GM18520 (cell line): ENCODE results near the gene RAB31.

Experiments
- ATAC-seq: cut with Tn5 transposase; IDR thresholded peaks from one replicate; pipeline ENCODE4 v1.9.1; 2021; ENCODE audit not compliant: unreplicated experiment

The RAB31 gene

DNA sequence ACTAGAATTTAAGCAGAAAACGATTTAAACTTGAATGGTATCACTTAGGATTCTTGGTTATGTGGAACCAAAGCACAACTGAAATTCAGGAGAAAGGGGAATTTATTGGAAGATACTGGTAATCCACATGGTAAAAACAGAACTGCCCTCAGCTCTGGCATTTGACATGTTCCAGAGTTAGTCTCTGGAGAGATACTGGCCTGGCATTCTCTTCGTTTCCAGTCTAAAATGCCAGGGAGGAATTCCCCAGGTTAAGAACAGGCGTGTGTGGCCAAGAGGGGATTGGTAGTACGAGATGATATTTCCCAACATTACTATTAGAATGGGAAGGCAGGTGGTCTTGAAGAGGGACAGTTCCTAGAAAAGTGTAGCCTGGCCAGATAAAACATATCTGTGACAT lies 109.2 kb downstream of the RAB31 start:
- no peak for ATAC-seq

DNA sequence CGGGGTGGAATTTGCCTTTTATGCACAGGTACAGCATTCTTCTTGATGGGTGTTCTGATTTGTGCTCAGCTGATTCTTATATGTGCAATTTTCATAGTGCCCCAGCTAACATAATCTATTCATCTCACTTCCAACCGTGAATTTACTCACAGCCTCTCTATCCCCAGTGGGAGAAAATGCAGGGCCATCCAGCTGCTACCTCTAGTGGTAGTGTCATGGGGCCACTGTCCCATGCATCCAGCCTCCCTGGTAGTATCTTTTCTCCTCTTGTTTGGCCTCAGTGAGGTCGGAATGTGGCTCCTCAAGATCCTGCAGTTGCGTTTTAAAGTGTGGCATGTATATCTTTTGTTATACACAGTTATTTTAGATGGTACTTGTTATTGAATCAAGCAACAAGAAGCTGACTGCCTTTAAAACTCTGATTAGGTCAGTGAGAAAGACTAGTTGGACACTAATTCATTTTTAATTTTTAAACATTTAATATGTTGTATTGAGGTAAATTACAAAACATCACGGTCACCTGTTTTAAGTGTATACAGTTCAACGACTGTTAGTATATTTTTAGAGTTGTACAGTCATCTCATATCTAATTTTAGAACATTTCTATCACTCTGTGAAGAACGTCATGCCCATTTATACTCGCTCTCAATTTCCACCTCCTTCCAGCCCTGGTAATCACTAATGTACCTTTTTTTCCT lies 109.8 kb downstream of the RAB31 start:
- no peak for ATAC-seq

DNA sequence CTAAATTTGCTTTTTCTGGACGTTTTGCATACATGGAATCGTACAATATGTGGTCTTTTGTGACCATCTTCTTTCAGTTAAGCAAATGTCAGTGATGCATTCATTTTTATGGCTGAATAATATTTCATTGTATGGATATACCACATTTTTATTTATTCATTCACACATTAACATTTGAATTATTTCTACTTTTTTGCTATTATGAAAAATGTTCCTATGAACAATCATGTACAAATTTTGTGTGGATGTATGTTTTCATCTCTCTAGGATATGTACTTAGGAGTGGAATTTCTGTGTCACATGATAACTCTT lies 110.3 kb downstream of the RAB31 start:
- no peak for ATAC-seq

DNA sequence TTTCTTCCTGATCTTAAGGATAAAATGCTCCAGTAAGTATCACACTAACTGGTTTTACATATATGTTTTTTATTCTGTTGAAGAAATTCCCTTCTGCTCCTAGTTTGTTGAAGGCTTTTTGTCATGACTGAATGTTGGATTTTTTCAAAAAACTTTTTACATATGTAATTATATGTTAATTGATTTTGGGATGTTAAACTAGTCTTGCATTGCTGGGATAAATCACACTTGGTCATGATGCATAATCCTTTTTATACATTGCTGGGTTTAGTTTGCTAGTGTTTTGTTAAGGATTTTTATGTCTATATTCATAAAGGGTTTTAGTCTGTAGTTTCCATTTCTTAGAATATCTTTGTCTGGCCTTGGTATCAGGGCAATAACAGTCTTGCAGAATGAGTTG lies 112.0 kb downstream of the RAB31 start:
- ATAC-seq: no peak

DNA sequence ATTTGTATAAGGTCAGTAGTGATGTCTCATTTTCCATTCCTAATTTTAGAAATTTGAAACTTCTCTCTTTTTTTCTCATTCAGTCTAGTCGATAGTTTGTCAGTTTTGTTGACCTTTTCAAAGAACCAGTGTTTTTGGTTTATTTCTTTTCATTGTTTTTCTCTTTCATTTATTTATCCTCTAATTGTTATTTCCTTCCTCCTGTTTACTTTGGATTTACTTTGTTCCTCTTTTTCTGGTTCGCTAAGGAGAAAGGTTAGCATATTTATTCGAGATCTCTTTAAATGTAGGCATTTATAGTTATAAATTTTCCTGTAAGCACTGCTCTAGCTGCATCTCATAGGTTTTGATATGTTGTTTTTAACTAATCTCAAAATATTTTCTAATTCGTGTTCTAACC lies 112.6 kb downstream of the RAB31 start:
- ATAC-seq: no peak

DNA sequence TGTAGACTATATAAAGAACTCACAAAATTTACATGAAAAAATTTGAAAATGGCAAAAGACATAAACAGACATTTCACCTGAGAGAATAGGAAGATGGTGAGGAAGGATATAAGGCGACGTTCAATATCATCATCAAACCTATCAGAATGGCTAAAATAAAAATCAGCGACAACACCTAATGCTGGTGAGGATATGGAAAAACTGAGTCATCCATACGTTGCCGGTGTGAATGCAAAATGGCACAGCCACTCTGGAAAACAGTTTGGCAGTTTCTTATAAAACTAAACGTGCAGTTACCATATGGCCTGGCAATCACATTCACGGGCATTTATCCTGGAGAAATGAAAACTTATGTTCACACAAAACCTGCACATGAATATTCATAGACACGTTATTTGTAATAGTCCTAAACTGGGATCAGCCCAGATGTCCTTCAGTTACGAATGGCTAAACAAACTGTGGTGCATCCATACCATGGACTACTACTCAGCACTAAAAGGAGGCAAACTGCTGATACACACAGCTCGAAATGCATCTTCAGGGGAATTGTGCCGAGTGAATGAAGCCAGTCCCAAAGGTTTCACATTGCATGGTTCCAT lies 114.6 kb downstream of the RAB31 start:
- ATAC-seq: no peak

DNA sequence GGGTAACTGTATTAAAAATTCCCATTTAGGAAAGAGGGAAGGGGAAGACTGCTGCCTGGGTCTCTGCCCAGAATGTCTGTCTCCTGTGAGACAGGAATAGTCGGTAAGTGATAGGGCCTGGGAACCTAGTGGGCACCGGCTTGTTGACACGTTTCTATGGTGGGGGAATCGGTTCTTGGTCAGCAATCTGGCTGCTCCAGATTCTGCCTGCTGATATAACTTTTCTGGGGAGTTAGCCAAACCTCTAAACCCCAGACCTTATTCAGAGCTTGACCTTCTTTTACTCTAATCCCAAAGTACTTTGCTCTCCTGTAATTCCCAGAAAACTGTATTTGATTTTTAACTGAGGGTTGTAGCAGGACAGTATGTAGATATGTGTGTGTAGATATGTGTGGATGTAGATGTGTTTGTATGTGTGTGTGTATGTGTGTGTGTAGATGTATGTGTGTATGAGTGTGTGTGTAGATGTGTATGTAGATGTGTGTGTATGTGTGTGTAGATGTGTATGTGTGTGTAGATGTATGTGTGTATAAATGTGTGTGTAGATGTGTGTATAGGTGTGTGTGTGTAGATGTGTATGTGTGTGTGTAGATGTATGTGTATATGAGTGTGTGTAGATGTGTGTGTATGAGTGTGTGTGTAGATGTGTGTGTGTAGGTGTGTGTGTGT lies 115.8 kb downstream of the RAB31 start:
- ATAC-seq: no peak

DNA sequence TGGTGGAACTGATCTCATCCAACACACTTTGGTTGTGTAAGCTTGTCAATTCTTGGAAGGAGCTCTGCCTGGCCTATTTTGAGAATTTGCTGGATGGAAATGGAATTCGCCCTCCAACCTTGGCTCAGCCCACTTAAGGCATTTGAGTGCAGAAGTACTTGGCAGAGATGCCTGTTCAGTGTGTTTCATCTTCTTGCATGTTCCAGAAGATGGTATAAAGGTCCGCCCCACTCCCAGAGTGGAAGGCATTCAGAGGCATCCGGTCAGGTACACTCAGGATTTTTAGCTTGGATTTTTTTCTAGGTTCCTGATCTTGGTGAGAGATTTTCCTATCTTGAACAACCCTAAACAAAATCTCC lies 116.4 kb downstream of the RAB31 start:
- ATAC-seq: no peak

DNA sequence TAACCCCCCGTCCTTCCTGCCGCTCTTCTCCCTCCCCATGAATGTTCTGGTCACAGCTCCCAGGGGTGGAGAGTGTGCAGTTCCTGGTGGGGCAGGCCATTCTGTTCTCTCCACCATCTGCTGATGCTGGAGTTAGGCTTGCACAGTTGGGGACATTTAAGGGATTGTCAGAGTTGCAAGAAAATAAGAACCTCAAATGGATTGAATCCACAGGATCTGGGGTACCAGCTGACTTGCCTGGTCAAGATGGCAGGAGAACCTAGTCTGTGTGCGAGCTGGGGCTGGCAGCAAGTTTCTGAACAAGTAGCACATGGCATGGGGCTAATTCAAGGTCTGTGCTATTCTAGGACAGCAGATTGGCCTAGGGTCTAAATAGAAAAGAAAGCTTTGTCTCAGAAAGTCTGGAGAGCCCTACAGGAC lies 116.9 kb downstream of the RAB31 start:
- ATAC-seq: no peak

DNA sequence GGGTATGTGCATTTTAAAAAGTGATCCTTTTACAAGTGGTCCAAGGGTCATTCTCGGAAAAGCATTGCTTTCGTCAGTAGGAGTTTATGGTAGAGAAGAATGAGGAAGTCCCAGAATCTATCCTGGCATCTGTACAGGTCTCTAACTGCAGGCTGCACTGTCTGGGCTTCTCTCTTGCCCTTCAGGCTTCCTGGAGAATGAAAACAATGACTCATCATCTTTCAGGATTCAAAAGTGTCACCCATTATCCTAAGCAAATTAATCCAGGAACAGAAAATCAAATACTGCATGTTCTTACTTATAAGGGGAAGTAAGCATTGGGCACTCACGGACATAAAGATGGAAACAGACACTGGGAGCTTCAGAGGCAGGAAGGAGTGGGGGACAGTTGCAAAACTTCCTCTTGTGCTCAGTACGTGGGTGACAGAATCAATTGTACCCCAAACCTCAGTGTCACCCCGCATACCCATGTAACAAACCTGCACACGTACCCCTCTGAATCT lies 117.5 kb downstream of the RAB31 start:
- ATAC-seq: no peak

DNA sequence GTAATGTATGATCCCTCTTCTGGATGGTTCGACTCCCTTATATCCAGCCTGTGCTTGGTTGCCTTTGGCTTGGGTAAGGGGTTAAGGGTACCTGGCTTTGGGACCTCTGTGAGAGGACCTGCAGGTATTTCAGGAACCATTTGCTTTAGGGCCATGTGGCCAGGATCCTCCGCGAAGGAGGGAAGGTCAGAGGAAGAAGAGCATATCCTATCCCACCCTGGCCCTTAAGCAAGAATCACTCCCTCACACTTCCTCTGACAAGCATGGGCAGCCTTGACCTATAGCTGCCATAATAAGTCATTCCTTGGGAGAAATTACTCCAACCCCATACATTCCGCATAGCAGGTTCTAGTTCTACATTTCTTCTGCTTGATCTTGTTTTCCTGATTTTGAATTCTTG lies 118.6 kb downstream of the RAB31 start:
- ATAC-seq: no peak

DNA sequence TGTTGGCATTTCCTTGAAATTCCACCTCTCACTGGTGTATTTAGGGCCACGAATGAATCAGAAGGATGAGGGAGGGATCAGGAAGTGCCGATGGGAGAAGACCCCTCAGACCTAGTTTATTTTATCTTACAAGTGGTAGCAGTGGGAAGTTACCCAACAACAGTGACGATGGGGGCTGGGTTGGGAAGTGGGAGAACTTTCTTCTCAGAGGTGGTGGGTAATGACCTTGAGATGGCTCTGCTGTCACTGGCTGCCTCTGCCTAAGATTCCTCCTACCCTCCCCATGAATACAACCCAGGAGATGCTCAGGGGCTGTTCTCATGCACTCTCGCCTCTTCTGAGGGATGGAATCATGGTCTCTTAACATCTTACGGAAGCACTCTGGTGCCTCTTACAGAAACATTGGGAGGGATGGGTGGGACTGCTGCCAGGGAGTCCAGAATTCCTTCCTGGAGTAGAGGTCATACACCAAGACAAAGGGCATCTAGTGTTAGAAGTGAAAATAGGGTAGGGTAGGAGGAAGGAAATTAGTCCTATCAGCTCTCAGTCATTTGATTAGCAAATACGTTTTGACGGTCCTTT lies 119.2 kb downstream of the RAB31 start:
- no peak for ATAC-seq

DNA sequence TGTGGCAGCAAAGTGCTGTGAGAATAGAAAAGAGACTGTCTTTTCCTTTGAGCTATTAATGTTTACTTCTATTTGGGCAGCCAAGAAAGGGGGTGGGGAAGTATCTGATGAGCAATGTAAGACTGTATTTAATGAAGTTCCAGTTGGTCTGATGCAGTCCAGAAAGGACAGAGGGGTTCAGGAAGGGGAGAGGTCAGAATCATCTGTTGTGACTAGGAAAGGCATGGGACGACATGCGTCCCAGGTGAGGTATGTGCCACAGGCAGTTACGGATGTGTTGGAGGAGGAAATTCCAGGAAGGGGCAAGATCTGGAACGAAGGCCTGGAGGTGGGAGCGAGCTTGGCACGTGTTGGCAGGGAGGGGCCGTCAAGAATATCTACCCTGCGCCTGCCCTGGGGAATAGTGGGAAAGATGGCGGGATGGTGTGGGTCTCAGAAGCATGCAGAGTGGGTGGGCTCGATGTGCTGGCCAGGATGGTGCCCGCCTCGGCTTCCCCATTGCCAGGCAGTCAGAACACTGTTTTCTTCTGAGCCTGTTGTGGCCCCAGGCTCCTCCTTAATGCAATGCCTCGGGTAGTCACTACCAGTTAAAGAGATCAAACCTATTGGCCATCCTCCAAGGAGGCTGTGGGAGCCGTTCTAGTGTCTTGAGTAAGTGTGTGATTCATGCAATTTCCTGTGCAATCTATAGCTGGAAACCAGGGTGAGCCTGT lies 119.8 kb downstream of the RAB31 start:
- no peak for ATAC-seq

DNA sequence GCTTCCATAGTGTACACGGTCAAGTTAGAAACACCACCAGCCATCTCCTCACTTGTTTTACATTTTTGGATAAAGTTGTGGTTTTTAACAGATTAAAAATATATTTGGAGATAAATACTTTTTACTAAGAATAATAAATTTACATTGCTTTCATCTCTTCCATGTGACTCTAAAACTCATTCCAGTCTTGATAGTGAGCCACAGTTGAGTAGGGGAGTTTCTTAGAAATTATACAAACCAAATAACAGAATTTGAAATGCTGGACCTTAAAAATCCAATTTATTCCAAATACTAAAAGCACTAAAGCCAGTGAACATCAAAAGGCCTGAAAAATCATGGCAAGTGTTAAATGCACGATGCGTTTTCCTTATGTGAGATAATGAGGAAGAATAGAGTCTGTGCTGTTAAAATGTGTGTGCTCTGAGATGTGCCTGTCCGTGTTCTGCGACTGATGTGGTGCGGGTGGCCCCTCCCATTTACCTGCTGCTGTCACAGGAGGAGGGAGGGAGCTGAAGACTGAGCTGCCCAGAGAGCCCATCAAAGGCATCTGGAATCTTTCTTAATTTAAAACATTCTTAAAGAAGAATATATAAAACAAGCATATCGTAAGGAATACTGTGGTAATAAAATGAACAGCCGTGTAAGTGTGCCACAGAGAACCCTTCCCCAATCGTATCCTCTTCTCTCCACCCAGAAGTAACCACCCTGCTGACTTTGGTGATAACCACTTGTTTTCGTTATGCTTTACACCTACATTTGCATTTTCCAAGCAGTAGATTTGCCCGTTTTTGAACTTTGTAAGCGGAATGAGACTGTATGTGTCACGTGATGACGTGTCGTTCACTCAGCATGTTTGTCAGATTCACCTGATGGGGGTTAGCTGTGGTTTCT lies 120.7 kb downstream of the RAB31 start:
- no peak for ATAC-seq

DNA sequence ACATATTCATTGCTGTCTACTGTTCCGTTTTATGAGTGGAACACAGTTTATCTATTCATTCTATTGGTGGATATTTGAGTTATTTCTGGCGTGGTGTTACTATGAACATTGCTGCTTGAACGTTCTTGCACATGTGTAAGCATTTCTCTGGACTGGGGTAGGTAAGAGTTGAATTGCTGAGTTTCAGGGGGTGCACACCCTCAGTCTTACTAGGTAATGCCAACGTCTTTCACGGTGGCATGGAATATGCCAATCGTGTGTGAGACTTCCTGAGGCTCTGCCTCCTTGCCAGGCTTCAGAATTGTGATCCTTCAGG lies 121.3 kb downstream of the RAB31 start:
- ATAC-seq: no peak

DNA sequence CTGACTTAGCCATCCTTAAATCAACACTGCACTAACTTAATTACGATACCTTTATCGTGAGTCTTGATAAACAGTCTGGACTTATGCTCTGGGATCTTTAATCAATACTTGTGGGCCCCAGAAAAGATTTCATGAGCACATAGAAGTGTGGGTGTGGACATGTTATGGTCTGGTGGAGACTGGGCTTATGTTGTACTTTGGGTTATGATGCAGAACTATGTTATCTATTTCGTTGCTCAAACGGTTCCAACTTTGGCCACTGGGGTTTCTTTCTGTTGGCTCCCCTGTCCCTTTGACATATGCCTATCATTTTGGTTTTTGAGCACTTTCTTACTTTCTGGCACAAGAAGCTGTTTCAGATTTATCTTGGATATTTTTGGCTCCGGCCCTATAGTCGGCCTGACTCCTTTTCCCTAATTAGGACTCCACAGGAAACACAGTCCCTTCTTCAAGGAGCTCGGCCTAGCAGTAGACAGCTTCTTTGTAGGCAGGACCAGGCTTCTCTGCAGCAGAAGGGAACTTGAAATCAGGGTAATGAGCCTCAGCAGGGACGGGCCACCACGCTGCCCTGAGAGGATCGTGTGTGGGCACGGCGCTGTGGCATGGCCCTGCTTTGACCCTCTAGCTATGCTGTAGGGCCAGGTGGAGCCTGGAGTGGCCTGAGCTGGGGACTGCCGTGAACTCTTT lies 123.1 kb downstream of the RAB31 start:
- ATAC-seq: no peak

DNA sequence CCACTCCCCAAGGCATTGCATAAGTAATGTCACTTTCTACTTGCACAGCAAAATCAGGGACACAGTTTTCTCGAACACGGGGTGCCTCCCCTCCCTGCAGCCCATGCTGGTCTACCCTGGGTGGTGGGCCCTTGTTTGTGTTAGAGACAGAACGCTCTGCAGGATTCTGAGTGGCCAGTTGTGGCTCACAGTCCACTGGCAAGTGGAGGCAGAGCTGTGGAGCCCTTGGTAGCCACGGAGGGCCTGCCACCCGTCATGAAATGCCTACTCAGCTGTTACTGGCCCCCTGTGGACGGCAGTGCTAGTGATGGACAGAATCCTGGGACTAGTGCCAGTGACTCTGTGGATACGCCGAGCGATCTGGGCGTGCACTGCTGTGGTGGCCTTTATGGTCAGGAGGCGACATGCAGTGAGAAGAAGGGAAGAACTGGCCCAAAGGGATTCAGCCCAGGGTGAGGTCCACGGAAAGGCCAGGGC lies 123.7 kb downstream of the RAB31 start:
- no peak for ATAC-seq

DNA sequence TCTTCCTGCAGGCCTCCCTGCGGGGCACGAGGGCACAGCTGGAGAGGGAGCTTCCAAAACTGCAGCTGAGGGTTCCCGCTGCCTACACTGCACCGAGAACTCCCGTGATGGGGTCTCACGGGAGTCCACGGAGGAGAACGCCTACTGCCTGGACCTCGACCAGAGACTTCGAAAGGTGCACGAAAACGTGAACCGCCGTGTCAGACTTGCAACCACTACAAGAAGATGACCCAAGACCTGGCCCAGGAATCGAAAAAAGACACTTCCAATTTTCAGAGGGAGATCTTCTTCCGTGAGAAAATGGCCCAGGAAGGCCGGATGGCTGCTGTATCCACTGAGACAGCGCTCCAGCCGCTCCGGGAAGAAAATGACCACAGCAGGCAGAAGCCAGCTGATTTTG lies 124.8 kb downstream of the RAB31 start:
- ATAC-seq: no peak

DNA sequence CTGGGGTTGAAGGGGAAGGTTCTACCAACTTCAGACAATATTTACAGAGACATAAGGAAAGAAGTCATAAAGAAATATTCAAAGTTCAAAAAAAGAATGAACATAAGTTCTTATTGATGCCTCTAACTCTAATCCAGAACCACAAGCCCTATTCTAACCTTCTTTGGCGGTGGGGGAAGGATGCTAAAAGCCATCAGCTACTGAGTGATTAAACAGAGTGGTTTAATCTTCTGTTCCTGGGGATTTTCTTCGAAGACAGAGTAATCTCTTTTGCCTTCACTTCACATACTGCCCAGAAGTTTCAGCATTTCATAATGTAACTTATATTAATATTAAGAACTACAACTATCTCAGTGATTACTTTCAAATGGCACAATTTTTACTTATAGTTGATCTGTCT lies 126.5 kb downstream of the RAB31 start:
- no peak for ATAC-seq

DNA sequence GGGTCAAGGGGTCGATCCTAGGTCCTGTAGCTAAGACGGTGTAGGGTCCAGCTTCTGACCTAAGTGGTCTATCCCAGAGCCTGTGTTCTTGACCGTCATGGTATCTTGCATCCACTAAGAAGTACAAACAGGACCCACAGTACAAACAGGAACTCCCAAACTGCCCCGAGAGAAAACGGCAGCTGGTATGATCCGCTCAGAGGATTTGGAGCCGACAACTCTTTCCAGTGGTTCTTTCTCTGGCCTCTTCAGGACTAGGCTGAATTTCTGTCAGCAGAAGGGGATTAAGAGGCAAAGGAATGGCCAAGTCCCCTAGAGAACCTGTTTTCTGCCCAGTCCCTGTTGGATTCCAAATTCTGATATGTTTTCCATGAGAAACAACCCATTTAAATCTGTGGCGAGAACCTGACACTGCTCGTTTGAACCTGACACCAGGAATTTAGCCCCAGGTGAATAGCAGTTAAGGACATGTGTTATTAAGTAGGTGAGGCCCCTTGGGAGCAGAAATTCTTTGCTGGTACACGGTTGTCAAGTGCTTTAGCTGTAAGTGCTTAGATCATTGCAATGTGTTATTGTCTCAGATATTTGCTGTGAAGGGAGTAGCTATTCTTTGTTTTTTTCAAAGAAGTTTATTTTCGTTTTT lies 127.1 kb downstream of the RAB31 start:
- ATAC-seq: no peak
